Stomach (tissue), 4 donors: Measurements from ENCODE around the gene LYSMD2.

Experiments used
- CTCF ChIP-seq, 7 experiments: fragments of 450-650 bp in 4 of 7; fragments of 200-600 bp in 3 of 7; sonication (generic) in 3 of 7; IDR thresholded peaks; one replicate each; pipeline ENCODE4 v1.5.1; 2016 to 2019; ENCODE audit warnings: antibody characterized with exemption in 7 of 7, control low read depth in 2 of 7, mild to moderate bottlenecking in 1 of 7
- EP300 ChIP-seq: sonication (generic); formaldehyde crosslinking; IDR thresholded peaks from one replicate; pipeline ENCODE4 v1.6.1; 2017; ENCODE audit warnings: antibody characterized with exemption
- POLR2A ChIP-seq, 4 donors: fragments of 450-650 bp; IDR thresholded peaks; one replicate each; pipeline ENCODE4 v1.6.1; 2016; ENCODE audit warnings: antibody characterized with exemption in 4 of 4, control low read depth in 2 of 4, mild to moderate bottlenecking in 1 of 4, moderate library complexity in 1 of 4
- POLR2AphosphoS5 ChIP-seq, 3 donors: sonication (generic); formaldehyde crosslinking; IDR thresholded peaks; one replicate each; pipeline ENCODE4 v1.6.1; 2016; ENCODE audit warnings: antibody characterized with exemption in 3 of 3

DNA sequence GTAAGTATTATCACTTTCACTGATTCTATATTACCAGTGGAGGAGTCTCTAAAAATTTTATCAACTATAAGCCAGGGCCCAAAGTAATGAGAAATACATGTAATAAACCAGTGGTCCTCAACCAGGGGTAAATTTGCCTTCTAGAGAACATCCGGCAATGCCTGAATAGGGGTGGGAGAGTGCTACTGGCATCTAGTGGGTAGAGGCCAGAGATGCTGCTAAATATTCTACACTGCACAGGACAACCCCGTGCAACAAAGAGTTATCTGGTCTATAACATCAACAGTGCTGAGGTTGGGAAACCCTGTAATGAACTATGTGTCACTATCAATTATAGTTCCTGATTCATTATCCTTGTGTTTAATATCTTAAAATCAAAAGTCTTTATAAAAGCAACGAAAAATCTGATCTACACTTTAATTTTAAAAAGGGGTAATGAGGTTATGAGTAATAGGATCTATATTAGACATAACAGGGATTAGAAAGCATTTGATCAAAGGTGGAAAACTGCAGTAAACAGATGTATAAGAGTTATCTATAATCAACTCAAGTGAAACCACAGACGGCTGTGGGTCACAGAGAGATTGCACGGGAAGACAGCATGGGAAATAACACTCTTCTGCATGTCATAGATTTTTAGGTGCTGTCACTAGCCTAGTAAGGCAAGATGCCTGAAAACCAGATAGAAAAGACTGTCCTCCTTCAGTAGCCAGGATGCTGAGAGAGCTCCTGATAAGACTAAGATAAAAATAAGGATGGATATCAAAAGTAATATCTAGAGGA, 2.0 kb downstream of the LYSMD2 start:
- TF ChIP-seq POLR2A (IDR thresholded peaks at IDR 0.05), result no peak
- no peak for TF ChIP-seq CTCF (IDR thresholded peaks at IDR 0.05)
- no peak for TF ChIP-seq EP300
- no peak for TF ChIP-seq POLR2AphosphoS5 (IDR thresholded peaks at IDR 0.05)
